OCI-LY7 (cell line): ENCODE results near the gene CEP89. TPM values are rescaled to one million over a fixed set of nuclear protein-coding genes. Genes with fewer than 3 reads are reported as not detected.

Experiments used
- BruUV-seq: library from RNA; stranded (reverse); fragments of 400-500 nt; replicated peaks from 2 replicates; lab custom pipeline; 2021; lab: Mats Ljungman, UMichigan
- CTCF ChIA-PET: fragments of 300-600 bp; sonication (Branson Sonifier 250); formaldehyde crosslinking; loops from one replicate; lab custom pipeline; 2022; ENCODE audit warnings: antibody characterized with exemption; ENCODE audit not compliant: unreplicated experiment; lab: Charles Lee
- POLR2A ChIA-PET: fragments of 300-600 bp; sonication (Branson Sonifier 250); formaldehyde crosslinking; loops from one replicate; lab custom pipeline; 2022; ENCODE audit warnings: antibody characterized with exemption; lab: Charles Lee
- DNase-seq: peaks from one replicate; pipeline ENCODE4 v3.0.0-alpha.2; 2015; ENCODE audit warnings: low spot score
- H2AFZ ChIP-seq: fragments of 200-600 bp; sonication (generic), shearing (Covaris generic); 2 replicates; pipeline ENCODE4 v1.6.1; 2014; ENCODE audit warnings: mild to moderate bottlenecking, antibody characterized with exemption, low read length, moderate library complexity
- H3K27ac ChIP-seq: fragments of 200-600 bp; sonication (generic); 2 replicates; pipeline ENCODE4 v1.5.1; 2014; ENCODE audit warnings: mixed run types, low read depth, mild to moderate bottlenecking, moderate library complexity, low read length, inconsistent platforms; ENCODE audit not compliant: poor library complexity, severe bottlenecking
- H3K36me3 ChIP-seq: fragments of 200-600 bp; sonication (generic); 2 replicates; pipeline ENCODE4 v1.6.1; 2014; ENCODE audit warnings: mild to moderate bottlenecking, antibody characterized with exemption, low read length, moderate library complexity, mixed read lengths; ENCODE audit not compliant: insufficient read depth
- H3K4me1 ChIP-seq: fragments of 200-600 bp; sonication (generic); 2 replicates; pipeline ENCODE4 v1.5.1; 2014; ENCODE audit warnings: mild to moderate bottlenecking, low read length; ENCODE audit not compliant: insufficient read depth, poor library complexity, severe bottlenecking
- H3K4me2 ChIP-seq: fragments of 200-600 bp; sonication (generic); 2 replicates; pipeline ENCODE4 v1.6.1; 2014; ENCODE audit warnings: mild to moderate bottlenecking, low read length
- H3K4me3 ChIP-seq: fragments of 200-600 bp; sonication (generic); 2 replicates; pipeline ENCODE4 v1.5.1; 2014; ENCODE audit warnings: mild to moderate bottlenecking, low read depth, low read length; ENCODE audit not compliant: poor library complexity, severe bottlenecking
- H3K79me2 ChIP-seq: fragments of 200-600 bp; sonication (generic); 2 replicates; pipeline ENCODE4 v1.6.1; 2016; ENCODE audit warnings: low read depth, mild to moderate bottlenecking, low read length, moderate library complexity, mixed read lengths; ENCODE audit not compliant: insufficient read depth
- H3K9me2 ChIP-seq: fragments of 200-600 bp; sonication (generic); 2 replicates; pipeline ENCODE4 v1.6.1; 2016; ENCODE audit warnings: mild to moderate bottlenecking, low read length, mixed read lengths; ENCODE audit not compliant: insufficient read depth
- H3K9me3 ChIP-seq: fragments of 200-600 bp; sonication (generic); 2 replicates; pipeline ENCODE4 v1.6.1; 2014; ENCODE audit warnings: mild to moderate bottlenecking, mixed run types, low read length, mixed read lengths
- H4K20me1 ChIP-seq: fragments of 200-600 bp; sonication (generic); 2 replicates; pipeline ENCODE4 v1.6.1; 2014; ENCODE audit warnings: mild to moderate bottlenecking, antibody characterized with exemption, low read length, moderate library complexity, mixed read lengths; ENCODE audit not compliant: insufficient read depth
- CTCF ChIP-seq: fragments of 200-600 bp; sonication (generic); conservative IDR thresholded peaks from 2 replicates; pipeline ENCODE4 v1.5.1; 2014; ENCODE audit warnings: mild to moderate bottlenecking, antibody characterized with exemption, low read length, moderate library complexity, mixed read lengths
- EZH2phosphoT487 ChIP-seq: fragments of 200-600 bp; sonication (generic); IDR thresholded peaks from 2 replicates; pipeline ENCODE4 v1.6.1; 2018; ENCODE audit warnings: low read depth, borderline replicate concordance, mild to moderate bottlenecking, mixed run types, antibody characterized with exemption, low read length, moderate library complexity, mixed read lengths
- intact Hi-C: fragments of 100-400 bp; cut with micrococcal nuclease; formaldehyde crosslinking; loops from one replicate; pipeline ENCODE4 v1.10.0; 2022; ENCODE audit not compliant: unreplicated experiment
- total RNA-seq, 2 experiments: library from RNA; depleted of rRNA in 1 of 2; stranded (reverse); fragments of >200 nt in 1 of 2; shearing (Covaris generic) in 1 of 2; gene quantifications; 2 replicates each; pipeline ENCODE4 v1.2.3, GENCODE V29; 2014 to 2022

Gene CEP89
- total RNA-seq, 2 experiments from 2014 or later: 15.8 to 20.6 TPM

- POLR2A ChIA-PET: interaction anchor here (0.6 kb wide), 1 partner anchor 542 kb away, joined by 3 read pairs; no protein-coding TSS in a partner anchor
Measured at GRCh38 chr19:32880622-32881021, 91.1 kb downstream of the CEP89 start.

GRCh38 chr19:32879741-32880140 is 92.0 kb downstream of the CEP89 start:
- no TSS peak for BruUV-seq
- H3K4me1 ChIP-seq: no peaks in the 10 kb centered on the region
- TF ChIP-seq CTCF (no peak), EZH2phosphoT487 (no peak)
- H3K36me3 ChIP-seq: no peaks in the 10 kb centered on the region
- no peaks in the 10 kb centered on the region for H3K9me3 ChIP-seq
- no peaks in the 10 kb centered on the region for H3K79me2 ChIP-seq
- H3K4me3 ChIP-seq: no peak overlapping the region
- no peak overlapping the region for H3K4me2 ChIP-seq
- H3K27ac ChIP-seq: no peak overlapping the region
- H2AFZ ChIP-seq: no peak overlapping the region
- ChIA-PET CTCF (no interaction called here), POLR2A (interaction anchor here (0.6 kb wide), 1 partner anchor 543 kb away, joined by 3 read pairs; no protein-coding TSS in a partner anchor)
- H4K20me1 ChIP-seq: no peaks in the 10 kb centered on the region
- no peak for DNase-seq
- intact Hi-C loops: no loop called here
- no peaks in the 10 kb centered on the region for H3K9me2 ChIP-seq

More at GRCh38 chr19:32880622-32881021, 91.1 kb downstream of the CEP89 start:
- no peaks in the 10 kb centered on the region for H3K9me3 ChIP-seq
- H3K4me3 ChIP-seq: no peak overlapping the region
- H3K79me2 ChIP-seq: no peaks in the 10 kb centered on the region
- intact Hi-C loops: no loop called here
- H3K4me2 ChIP-seq: no peak overlapping the region
- TF ChIP-seq EZH2phosphoT487 (no peak), CTCF (no peak)
- CTCF ChIA-PET: no interaction called here
- H3K4me1 ChIP-seq: no peaks in the 10 kb centered on the region
- no peak overlapping the region for H2AFZ ChIP-seq
- no peaks in the 10 kb centered on the region for H3K36me3 ChIP-seq
- no peak for DNase-seq
- no TSS peak for BruUV-seq
- H3K9me2 ChIP-seq: no peaks in the 10 kb centered on the region
- H3K27ac ChIP-seq: no peak overlapping the region
- no peaks in the 10 kb centered on the region for H4K20me1 ChIP-seq

- H3K4me1 ChIP-seq: no peaks in the 10 kb centered on the region
- no peaks in the 10 kb centered on the region for H3K79me2 ChIP-seq
- POLR2A ChIA-PET: no interaction called here
- TF ChIP-seq EZH2phosphoT487: no peak
- TF ChIP-seq CTCF: no peak
- H2AFZ ChIP-seq: no peak overlapping the region
- BruUV-seq: no TSS peak
- CTCF ChIA-PET: no interaction called here
- no peaks in the 10 kb centered on the region for H3K9me2 ChIP-seq
- H3K27ac ChIP-seq: no peak overlapping the region
- no peak for DNase-seq
- no peaks in the 10 kb centered on the region for H3K9me3 ChIP-seq
- intact Hi-C loops: no loop called here
- no peaks in the 10 kb centered on the region for H4K20me1 ChIP-seq
- no peak overlapping the region for H3K4me3 ChIP-seq
- no peaks in the 10 kb centered on the region for H3K36me3 ChIP-seq
- no peak overlapping the region for H3K4me2 ChIP-seq
Measured at GRCh38 chr19:32878988-32879387, 92.8 kb downstream of the CEP89 start.
